OCI-LY1 (cell line): ENCODE data around the gene EFR3B.

Experiments used
- CTCF ChIP-seq: fragments of 200-600 bp; sonication (generic), shearing (Covaris generic); IDR thresholded peaks from 2 replicates; pipeline ENCODE4 v1.5.1; 2017; ENCODE audit warnings: mild to moderate bottlenecking, antibody characterized with exemption, low read length, moderate library complexity, mixed read lengths
- EZH2 ChIP-seq: fragments of 200-600 bp; sonication (generic), shearing (Covaris generic); IDR thresholded peaks from 2 replicates; pipeline ENCODE4 v1.8.0; 2017; ENCODE audit warnings: borderline replicate concordance, mixed run types, mild to moderate bottlenecking, antibody characterized with exemption, low read length, moderate library complexity, mixed read lengths

- TF ChIP-seq CTCF = no peak
- no peak for TF ChIP-seq EZH2
Measured at GRCh38 chr2:25034081-25034480, 7.8 kb upstream of the EFR3B start.
